SKM-1 (cell line): ENCODE data around the gene S100A5.

ENCODE experiments used
- DNase-seq: peaks from one replicate; lab custom pipeline; 2025; ENCODE audit not compliant: unreplicated experiment; lab: John Stamatoyannopoulos, UW

Gene S100A5

GRCh38 chr1:153548722-153549688, 8.3 kb upstream of the S100A5 start, which contains the start of gene S100A3:
TSS of gene S100A3 (minus strand) at chr1:153549258. CDS start at chr1:153548485, 773 bp downstream.
- no peak for DNase-seq

GRCh38 chr1:153547560-153548551, 7.1 kb upstream of the S100A5 start:
- DNase-seq: no peak

- no peak for DNase-seq
Measured at GRCh38 chr1:153546796-153547559, 6.2 kb upstream of the S100A5 start.

- DNase-seq: no peak
Measured at GRCh38 chr1:153546371-153546770, 5.6 kb upstream of the S100A5 start.

- peak; percentile 98 for DNase-seq
Measured at GRCh38 chr1:153545067-153546055, 4.6 kb upstream of the S100A5 start, which contains the start of gene S100A4. TSS of gene S100A4 (minus strand) at chr1:153545806. CDS start at chr1:153544794, 1,012 bp downstream.

GRCh38 chr1:153544453-153545066, 3.8 kb upstream of the S100A5 start:
- DNase-seq: no peak

GRCh38 chr1:153543736-153544135, 3.0 kb upstream of the S100A5 start:
- no peak for DNase-seq

GRCh38 chr1:153542956-153543711, 2.4 kb upstream of the S100A5 start:
- DNase-seq: no peak

- DNase-seq: no peak
Measured at GRCh38 chr1:153541641-153542590, 1.2 kb upstream of the S100A5 start.

- DNase-seq: no peak
Measured at GRCh38 chr1:153539395-153540093, 1.2 kb downstream of the S100A5 start.

- no peak for DNase-seq
Measured at GRCh38 chr1:153538315-153538821, 2.4 kb downstream of the S100A5 start.

- DNase-seq: no peak
Measured at GRCh38 chr1:153537376-153537730, 3.4 kb downstream of the S100A5 start.

GRCh38 chr1:153536671-153537375, 3.9 kb downstream of the S100A5 start:
- DNase-seq: no peak

- peak; percentile 68 for DNase-seq
Measured at GRCh38 chr1:153536012-153536670, 4.6 kb downstream of the S100A5 start.
